GM23248 (cell line): Measurements from ENCODE around the gene FAM81A. TPM values are rescaled to one million over a fixed set of nuclear protein-coding genes. Genes with fewer than 3 reads are reported as not detected.

Experiments used
- DNase-seq: peaks from one replicate; pipeline ENCODE4 v3.0.0-alpha.2; 2015
- H2AFZ ChIP-seq: fragments of 200-600 bp; sonication (generic); 2 replicates; pipeline ENCODE4 v1.6.1; 2016; ENCODE audit warnings: antibody characterized with exemption
- H3F3A ChIP-seq: fragments of 200-600 bp; sonication (generic); 2 replicates; pipeline ENCODE4 v1.6.1; 2016; ENCODE audit warnings: mild to moderate bottlenecking, antibody characterized with exemption, mixed run types; ENCODE audit not compliant: insufficient read depth
- H3K27ac ChIP-seq: fragments of 200-600 bp; sonication (generic); 2 replicates; pipeline ENCODE4 v1.5.1; 2016; ENCODE audit warnings: mild to moderate bottlenecking
- H3K27me3 ChIP-seq: fragments of 200-600 bp; sonication (generic); replicated peaks from 2 replicates; pipeline ENCODE4 v1.6.1; 2016; ENCODE audit warnings: mild to moderate bottlenecking; ENCODE audit not compliant: insufficient read depth
- H3K36me3 ChIP-seq: fragments of 200-600 bp; sonication (generic); 2 replicates; pipeline ENCODE4 v1.6.1; 2016; ENCODE audit warnings: low read depth, mild to moderate bottlenecking
- H3K4me1 ChIP-seq: fragments of 200-600 bp; sonication (generic); 2 replicates; pipeline ENCODE4 v1.6.1; 2016; ENCODE audit warnings: mild to moderate bottlenecking; ENCODE audit not compliant: insufficient read depth
- H3K4me2 ChIP-seq: fragments of 200-600 bp; sonication (generic); one replicate; pipeline ENCODE4 v1.6.1; 2016; ENCODE audit warnings: mild to moderate bottlenecking; ENCODE audit not compliant: unreplicated experiment
- H3K4me3 ChIP-seq: fragments of 200-600 bp; sonication (generic); 2 replicates; pipeline ENCODE4 v1.5.1; 2016; ENCODE audit warnings: mild to moderate bottlenecking
- H3K79me2 ChIP-seq: fragments of 200-600 bp; sonication (generic); 2 replicates; pipeline ENCODE4 v1.6.1; 2016; ENCODE audit warnings: mild to moderate bottlenecking; ENCODE audit not compliant: insufficient read depth
- H3K9ac ChIP-seq: fragments of 200-600 bp; sonication (generic); 2 replicates; pipeline ENCODE4 v1.6.1; 2016; ENCODE audit warnings: mild to moderate bottlenecking
- H3K9me2 ChIP-seq: fragments of 200-600 bp; sonication (generic); 2 replicates; pipeline ENCODE4 v1.6.1; 2016; ENCODE audit warnings: mixed run types, mild to moderate bottlenecking, moderate library complexity; ENCODE audit not compliant: insufficient read depth
- H3K9me3 ChIP-seq: fragments of 200-600 bp; sonication (generic); one replicate; pipeline ENCODE4 v1.6.1; 2017; ENCODE audit warnings: low read depth
- H4K20me1 ChIP-seq: fragments of 200-600 bp; sonication (generic); 2 replicates; pipeline ENCODE4 v1.6.0; 2016; ENCODE audit not compliant: insufficient read depth
- EZH2 ChIP-seq: fragments of 200-600 bp; sonication (generic); IDR thresholded peaks from 2 replicates; pipeline ENCODE4 v1.6.1; 2018; ENCODE audit warnings: antibody characterized with exemption, mild to moderate bottlenecking; ENCODE audit not compliant: insufficient read depth, poor library complexity, severe bottlenecking
- EZH2phosphoT487 ChIP-seq: fragments of 200-600 bp; sonication (generic); IDR thresholded peaks from 2 replicates; pipeline ENCODE4 v1.6.1; 2018; ENCODE audit warnings: antibody characterized with exemption, moderate library complexity, mild to moderate bottlenecking, low read depth; ENCODE audit not compliant: insufficient read depth
- WGBS, 2 experiments: methylation state at CpG; one replicate each; pipeline ENCODE4 v1.1.6; 2015 to 2017; ENCODE audit warnings: low lambda C conversion rate in 2 of 2, low coverage in 1 of 2; ENCODE audit errors: missing lambda C conversion rate in 2 of 2; 5-methylcytosine and 5-hydroxymethylcytosine counted together
- in situ Hi-C: fragments of 300-500 bp; cut with MboI; formaldehyde crosslinking; loops from 2 replicates; pipeline ENCODE4 v1.15.0; 2020
- polyA plus RNA-seq: library from polyadenylated mRNA; unstranded; fragments of >200 nt; fragmentation: Nextera tagmentation; extraction: Ambion mirVana; gene quantifications from 2 replicates; pipeline ENCODE4 v1.2.1, GENCODE V29; 2016
- total RNA-seq: library from RNA; depleted of rRNA; stranded (reverse); fragments of >200 nt; shearing (Covaris generic); gene quantifications from 2 replicates; pipeline ENCODE4 v1.2.3, GENCODE V29; 2014

FAM81A gene
- total and polyA plus RNA-seq, 2 experiments from 2014 or later = 0.26 to 0.32 TPM

- Histone ChIP-seq H3K79me2 (no peaks in the 10 kb centered on the region), H3K9ac (no peak overlapping the region), H4K20me1 (no peaks in the 10 kb centered on the region), H3K4me3 (no peak overlapping the region), H2AFZ (no peak overlapping the region), H3K4me2 (no peak overlapping the region), H3F3A (no peaks in the 10 kb centered on the region), H3K36me3 (no peaks in the 10 kb centered on the region), H3K9me3 (no peaks in the 10 kb centered on the region), H3K9me2 (no peaks in the 10 kb centered on the region), H3K27ac (no peak overlapping the region), H3K27me3 (peaks cover 25% of the 10 kb centered on the region), H3K4me1 (0 out of 2 replicates have a peak, but pooled peaks cover 2% of the 10 kb centered on the region)
- no peak for DNase-seq
- TF ChIP-seq EZH2phosphoT487 (no peak), EZH2 (no peak)
- in situ Hi-C loops = no loop called here
- 89 to 100% methylated on average over 1 of the region's 1 CpG for WGBS, 2 experiments
Measured at GRCh38 chr15:59432389-59432788, 5.6 kb upstream of the FAM81A start.

GRCh38 chr15:59434481-59434880, 3.5 kb upstream of the FAM81A start:
- no peak overlapping the region for H3K27ac ChIP-seq
- H3K4me1 ChIP-seq = 0 out of 2 replicates have a peak, but pooled peaks cover 6% of the 10 kb centered on the region
- H3K9ac ChIP-seq = no peak overlapping the region
- in situ Hi-C loops = no loop called here
- H2AFZ ChIP-seq = no peak overlapping the region
- no peak for TF ChIP-seq EZH2phosphoT487
- TF ChIP-seq EZH2 = no peak
- peaks cover 28% of the 10 kb centered on the region for H3K27me3 ChIP-seq
- H3K4me2 ChIP-seq = no peak overlapping the region
- no peaks in the 10 kb centered on the region for H4K20me1 ChIP-seq
- no peaks in the 10 kb centered on the region for H3K9me2 ChIP-seq
- H3K36me3 ChIP-seq = no peaks in the 10 kb centered on the region
- no peak for DNase-seq
- H3F3A ChIP-seq = peaks cover 4% of the 10 kb centered on the region; the same call in 1 of the 2 replicates
- 65 to 67% methylated on average over 4 of the region's 4 CpGs for WGBS, 2 experiments
- no peak overlapping the region for H3K4me3 ChIP-seq
- H3K79me2 ChIP-seq = no peaks in the 10 kb centered on the region
- H3K9me3 ChIP-seq = no peaks in the 10 kb centered on the region

- Histone ChIP-seq H3K27me3 (peaks cover 28% of the 10 kb centered on the region), H3K4me2 (no peak overlapping the region), H3K27ac (no peak overlapping the region), H3F3A (peaks cover 4% of the 10 kb centered on the region; the same call in 1 of the 2 replicates), H2AFZ (no peak overlapping the region), H3K79me2 (no peaks in the 10 kb centered on the region), H3K36me3 (no peaks in the 10 kb centered on the region), H4K20me1 (no peaks in the 10 kb centered on the region), H3K4me1 (0 out of 2 replicates have a peak, but pooled peaks cover 6% of the 10 kb centered on the region), H3K9me3 (no peaks in the 10 kb centered on the region), H3K9ac (no peak overlapping the region), H3K9me2 (no peaks in the 10 kb centered on the region), H3K4me3 (no peak overlapping the region)
- peak; percentile 7 for DNase-seq
- in situ Hi-C loops = no loop called here
- 8 to 14% methylated on average over 6 of the region's 6 CpGs for WGBS, 2 experiments
- no peak for TF ChIP-seq EZH2
- TF ChIP-seq EZH2phosphoT487 = no peak
Measured at GRCh38 chr15:59436774-59437141, 1.2 kb upstream of the FAM81A start.

- Histone ChIP-seq H3K4me1 (0 out of 2 replicates have a peak, but pooled peaks cover 6% of the 10 kb centered on the region), H3K36me3 (no peaks in the 10 kb centered on the region), H4K20me1 (no peaks in the 10 kb centered on the region), H3K9ac (peak overlapping the region; percentile 48; the same call in 1 of the 2 replicates), H3K4me2 (peak overlapping the region; percentile 90), H3K9me2 (no peaks in the 10 kb centered on the region), H2AFZ (peak overlapping the region; percentile 76; the same call in 1 of the 2 replicates), H3K79me2 (no peaks in the 10 kb centered on the region), H3F3A (peaks cover 4% of the 10 kb centered on the region; the same call in 1 of the 2 replicates), H3K4me3 (peak overlapping the region; percentile 77), H3K27me3 (peaks cover 28% of the 10 kb centered on the region), H3K9me3 (no peaks in the 10 kb centered on the region), H3K27ac (no peak overlapping the region)
- in situ Hi-C loops = no loop called here
- DNase-seq = no peak
- 7% methylated on average over 29 to 30 of the region's 30 CpGs for WGBS, 2 experiments
- TF ChIP-seq EZH2 (peak; percentile 70), EZH2phosphoT487 (0 out of 2 replicates have a peak, but pooled peaks have one; percentile 13)
Measured at GRCh38 chr15:59437142-59437816, 707 bp upstream of the FAM81A start.
